OCI-LY3 (cell line): ENCODE data around the gene EPC2.

ENCODE experiments used
- H2AFZ ChIP-seq: fragments of 200-600, 300-600 bp; shearing (Covaris generic); 2 replicates; pipeline ENCODE4 v1.6.0; 2014; ENCODE audit warnings: antibody characterized with exemption, low read depth, low read length
- H3K27ac ChIP-seq: fragments of 200-600, 300-600 bp; sonication (generic); 2 replicates; pipeline ENCODE4 v1.5.1; 2014; ENCODE audit warnings: mild to moderate bottlenecking, low read length, moderate library complexity, mixed read lengths
- H3K27me3 ChIP-seq: fragments of 200-600, 300-600 bp; sonication (generic); 2 replicates; pipeline ENCODE4 v1.6.1; 2014; ENCODE audit warnings: low read depth, low read length, mixed read lengths
- H3K36me3 ChIP-seq: fragments of 200-600, 300-600 bp; sonication (generic); replicated peaks from 2 replicates; pipeline ENCODE3; 2014; ENCODE audit warnings: low read depth, low read length, mixed read lengths
- H3K4me1 ChIP-seq: fragments of 300-600, 200-600 bp; sonication (generic); 2 replicates; pipeline ENCODE4 v1.6.1; 2014; ENCODE audit warnings: low read length, mixed read lengths
- H3K4me2 ChIP-seq: fragments of 200-600, 300-600 bp; sonication (generic); 2 replicates; pipeline ENCODE4 v1.6.1; 2014; ENCODE audit warnings: low read length, mixed read lengths
- H3K4me3 ChIP-seq: fragments of 300-600, 200-600 bp; sonication (generic); 2 replicates; pipeline ENCODE4 v1.5.1; 2014; ENCODE audit warnings: antibody characterized with exemption, mild to moderate bottlenecking, low read length, moderate library complexity
- H3K79me2 ChIP-seq: fragments of 300-600, 200-600 bp; shearing (Covaris generic); 2 replicates; pipeline ENCODE4 v1.6.1; 2014; ENCODE audit warnings: mild to moderate bottlenecking, low read length, mixed read lengths
- H3K9ac ChIP-seq: fragments of 300-600, 200-600 bp; shearing (Covaris generic); 2 replicates; pipeline ENCODE4 v1.6.0; 2014; ENCODE audit warnings: mild to moderate bottlenecking, low read length, moderate library complexity
- H3K9me3 ChIP-seq: fragments of 200-600, 300-600 bp; shearing (Covaris generic); 2 replicates; pipeline ENCODE4 v1.6.1; 2014; ENCODE audit warnings: low read length, mixed read lengths; ENCODE audit not compliant: insufficient read depth
- H4K20me1 ChIP-seq: fragments of 200-600, 300-600 bp; sonication (generic); 2 replicates; pipeline ENCODE4 v1.6.1; 2016; ENCODE audit warnings: low read length, mixed read lengths; ENCODE audit not compliant: insufficient read depth
- CTCF ChIP-seq: fragments of 200-600, 300-600 bp; sonication (generic); IDR thresholded peaks from 2 replicates; pipeline ENCODE4 v1.5.1; 2014; ENCODE audit warnings: antibody characterized with exemption, low read length, low read depth
- EZH2phosphoT487 ChIP-seq: fragments of 200-600 bp; shearing (Covaris generic); IDR thresholded peaks from 2 replicates; pipeline ENCODE4 v1.6.1; 2018; ENCODE audit warnings: antibody characterized with exemption, mixed run types, low read depth

The EPC2 gene

GRCh38 chr2:148829618-148830017, 185.1 kb downstream of the EPC2 start:
- Histone ChIP-seq H3K9me3 (no peaks in the 10 kb centered on the region), H4K20me1 (no peaks in the 10 kb centered on the region), H3K27ac (no peak overlapping the region), H3K79me2 (no peaks in the 10 kb centered on the region), H3K4me2 (no peak overlapping the region), H2AFZ (no peak overlapping the region), H3K27me3 (0 out of 2 replicates have a peak, but pooled peaks cover 2% of the 10 kb centered on the region), H3K4me1 (no peaks in the 10 kb centered on the region), H3K4me3 (no peak overlapping the region), H3K9ac (no peak overlapping the region), H3K36me3 (no peaks in the 10 kb centered on the region)
- TF ChIP-seq EZH2phosphoT487 (no peak), CTCF (no peak)

- no peaks in the 10 kb centered on the region for H3K9me3 ChIP-seq
- no peak overlapping the region for H3K4me2 ChIP-seq
- no peaks in the 10 kb centered on the region for H4K20me1 ChIP-seq
- no peak overlapping the region for H3K9ac ChIP-seq
- no peak overlapping the region for H2AFZ ChIP-seq
- H3K4me3 ChIP-seq: no peak overlapping the region
- H3K79me2 ChIP-seq: no peaks in the 10 kb centered on the region
- H3K27ac ChIP-seq: no peak overlapping the region
- TF ChIP-seq CTCF (no peak), EZH2phosphoT487 (no peak)
- H3K27me3 ChIP-seq: peaks cover 8% of the 10 kb centered on the region; the same call in 1 of the 2 replicates
- no peaks in the 10 kb centered on the region for H3K36me3 ChIP-seq
- H3K4me1 ChIP-seq: no peaks in the 10 kb centered on the region
These were observed 188.1 kb downstream of the EPC2 start for GRCh38 chr2:148832637-148833036.
